Subcutaneous adipose tissue (tissue), 4 donors: ENCODE results near the gene ARHGAP8. TPM values are rescaled to one million over a fixed set of nuclear protein-coding genes. Genes with fewer than 3 reads are reported as not detected.

ENCODE experiments used
- CTCF ChIP-seq: fragments of 450-650 bp; IDR thresholded peaks from one replicate; pipeline ENCODE4 v1.5.1; 2016; ENCODE audit warnings: low read depth, mild to moderate bottlenecking, control low read depth, antibody characterized with exemption, moderate library complexity
- total RNA-seq, 4 donors: library from RNA; depleted of rRNA; stranded (reverse); fragments of >200 nt; gene quantifications; one replicate each; pipeline ENCODE4 v1.1.0, GENCODE V29; 2016

The ARHGAP8 gene
- total RNA-seq, 4 donors from 2014 or later, result 1.3 to 13.4 (median 2.4) TPM

- TF ChIP-seq CTCF, result no peak
Observed at GRCh38 chr22:44782363-44782963, 30.1 kb downstream of the ARHGAP8 start.

GRCh38 chr22:44783091-44783490 is 30.7 kb downstream of the ARHGAP8 start:
- no peak for TF ChIP-seq CTCF

GRCh38 chr22:44783581-44783980 is 31.2 kb downstream of the ARHGAP8 start:
- TF ChIP-seq CTCF, result no peak

- TF ChIP-seq CTCF, result no peak
Observed at GRCh38 chr22:44786136-44786535, 33.8 kb downstream of the ARHGAP8 start.

- no peak for TF ChIP-seq CTCF
Observed at GRCh38 chr22:44786610-44787009, 34.2 kb downstream of the ARHGAP8 start.

- no peak for TF ChIP-seq CTCF
Observed at GRCh38 chr22:44787832-44788231, 35.5 kb downstream of the ARHGAP8 start.

GRCh38 chr22:44793106-44793505 is 40.7 kb downstream of the ARHGAP8 start:
- TF ChIP-seq CTCF, result no peak
